Large intestine (tissue), 3 donors: ENCODE data around the gene CCND1. TPM values are rescaled to one million over a fixed set of nuclear protein-coding genes. Genes with fewer than 3 reads are reported as not detected.

Source experiments
- DNase-seq, 2 donors: peaks; one replicate each; pipeline versions ENCODE4 v3.0.0 to v3.0.0-alpha.2; 2013
- H3K27ac ChIP-seq: one replicate; pipeline ENCODE4 v1.5.1; 2013; ENCODE audit warnings: low read length
- H3K27me3 ChIP-seq: 2 replicates; pipeline ENCODE4 v1.6.1; 2013; ENCODE audit warnings: low read length; ENCODE audit not compliant: control insufficient read depth, insufficient read depth
- H3K36me3 ChIP-seq: 2 replicates; pipeline ENCODE4 v1.6.1; 2013; ENCODE audit warnings: low read length; ENCODE audit not compliant: control insufficient read depth, insufficient read depth
- H3K4me1 ChIP-seq: one replicate; pipeline ENCODE4 v1.6.1; 2013; ENCODE audit warnings: low read length; ENCODE audit not compliant: control insufficient read depth, insufficient read depth
- H3K4me3 ChIP-seq: one replicate; pipeline ENCODE4 v1.5.1; 2013; ENCODE audit warnings: low read length
- H3K9me3 ChIP-seq: one replicate; pipeline ENCODE4 v1.6.1; 2013; ENCODE audit warnings: mild to moderate bottlenecking, low read depth, low read length, moderate library complexity; ENCODE audit not compliant: control insufficient read depth
- WGBS: methylation state at CpG from one replicate; pipeline ENCODE4 v1.1.5; 2013; ENCODE audit warnings: low lambda C conversion rate; ENCODE audit not compliant: insufficient coverage; 5-methylcytosine and 5-hydroxymethylcytosine counted together
- polyA plus RNA-seq: library from polyadenylated mRNA; unstranded; fragments of 120-200 nt; gene quantifications from one replicate; pipeline ENCODE4 v1.2.1, GENCODE V29; 2013

Gene CCND1
- polyA plus RNA-seq, 1 donor: 74.0 TPM

GRCh38 chr11:69634069-69634468 lies 6.9 kb upstream of the CCND1 start:
- no peak for DNase-seq
- no CpG with 5 or more reads among the region's 6 CpGs for WGBS
- Histone ChIP-seq H3K27me3 (peaks cover 24% of the 10 kb centered on the region), H3K36me3 (no peaks in the 10 kb centered on the region), H3K9me3 (peaks cover 8% of the 10 kb centered on the region), H3K27ac (no peak overlapping the region), H3K4me3 (no peak overlapping the region), H3K4me1 (peaks cover 32% of the 10 kb centered on the region)

GRCh38 chr11:69634590-69634989 lies 6.4 kb upstream of the CCND1 start:
- H3K27me3 ChIP-seq: peaks cover 27% of the 10 kb centered on the region
- WGBS: no CpG with 5 or more reads among the region's 7 CpGs

GRCh38 chr11:69635195-69635594 lies 5.8 kb upstream of the CCND1 start:
- Histone ChIP-seq H3K4me1 (peaks cover 36% of the 10 kb centered on the region), H3K27ac (no peak overlapping the region), H3K4me3 (no peak overlapping the region), H3K27me3 (peaks cover 32% of the 10 kb centered on the region), H3K9me3 (peaks cover 8% of the 10 kb centered on the region), H3K36me3 (no peaks in the 10 kb centered on the region)
- 96% methylated on average over 4 of the region's 6 CpGs for WGBS
- no peak for DNase-seq

More at GRCh38 chr11:69634590-69634989, 6.4 kb upstream of the CCND1 start:
- no peak for DNase-seq
- Histone ChIP-seq H3K36me3 (no peaks in the 10 kb centered on the region), H3K4me3 (no peak overlapping the region), H3K4me1 (peaks cover 32% of the 10 kb centered on the region), H3K27ac (no peak overlapping the region), H3K9me3 (peaks cover 8% of the 10 kb centered on the region)

GRCh38 chr11:69635804-69636511 lies 5.0 kb upstream of the CCND1 start:
- DNase-seq: peak in 1 of 2 donors; percentile 22
- peaks cover 31% of the 10 kb centered on the region for H3K4me1 ChIP-seq
- H3K9me3 ChIP-seq: peaks cover 8% of the 10 kb centered on the region
- H3K27me3 ChIP-seq: peaks cover 37% of the 10 kb centered on the region
- H3K4me3 ChIP-seq: peak overlapping the region; percentile 23
- H3K36me3 ChIP-seq: no peaks in the 10 kb centered on the region
- WGBS: no CpG with 5 or more reads among the region's 17 CpGs
- no peak overlapping the region for H3K27ac ChIP-seq

GRCh38 chr11:69636512-69637197 lies 4.3 kb upstream of the CCND1 start:
- Histone ChIP-seq H3K36me3 (no peaks in the 10 kb centered on the region), H3K27ac (no peak overlapping the region), H3K4me3 (peak overlapping the region; percentile 42), H3K27me3 (peaks cover 43% of the 10 kb centered on the region), H3K9me3 (peaks cover 12% of the 10 kb centered on the region), H3K4me1 (peaks cover 31% of the 10 kb centered on the region)
- WGBS: no CpG with 5 or more reads among the region's 63 CpGs
- peak in 1 of 2 donors; percentile 85 for DNase-seq

- peak in 1 of 2 donors; percentile 60 for DNase-seq
- H3K36me3 ChIP-seq: no peaks in the 10 kb centered on the region
- peaks cover 31% of the 10 kb centered on the region for H3K4me1 ChIP-seq
- peaks cover 47% of the 10 kb centered on the region for H3K27me3 ChIP-seq
- peak overlapping the region; percentile 42 for H3K4me3 ChIP-seq
- WGBS: 20% methylated on average over 2 of the region's 67 CpGs
- no peak overlapping the region for H3K27ac ChIP-seq
- H3K9me3 ChIP-seq: peaks cover 12% of the 10 kb centered on the region
Observed at GRCh38 chr11:69637198-69637940, 3.6 kb upstream of the CCND1 start.

GRCh38 chr11:69637941-69638871 lies 2.8 kb upstream of the CCND1 start:
- no CpG with 5 or more reads among the region's 78 CpGs for WGBS
- Histone ChIP-seq H3K4me3 (peak overlapping the region; percentile 42), H3K27me3 (peaks cover 47% of the 10 kb centered on the region), H3K9me3 (peaks cover 12% of the 10 kb centered on the region), H3K36me3 (no peaks in the 10 kb centered on the region), H3K4me1 (peaks cover 31% of the 10 kb centered on the region), H3K27ac (peak overlapping the region; percentile 80)
- peak; percentile 68 to 86 for DNase-seq

- Histone ChIP-seq H3K9me3 (peaks cover 12% of the 10 kb centered on the region), H3K4me3 (peak overlapping the region; percentile 42), H3K27ac (peak overlapping the region; percentile 80), H3K27me3 (peaks cover 47% of the 10 kb centered on the region), H3K4me1 (peaks cover 39% of the 10 kb centered on the region), H3K36me3 (peaks cover 5% of the 10 kb centered on the region)
- DNase-seq: peak; percentile 95 to 98
- no CpG with 5 or more reads among the region's 64 CpGs for WGBS
Observed at GRCh38 chr11:69638941-69639681, 1.8 kb upstream of the CCND1 start.

- H3K4me3 ChIP-seq: peak overlapping the region; percentile 96
- H3K36me3 ChIP-seq: peaks cover 10% of the 10 kb centered on the region
- WGBS: 7% methylated on average over 3 of the region's 9 CpGs
- peaks cover 47% of the 10 kb centered on the region for H3K27me3 ChIP-seq
- H3K9me3 ChIP-seq: peaks cover 12% of the 10 kb centered on the region
- no peak for DNase-seq
- peaks cover 46% of the 10 kb centered on the region for H3K4me1 ChIP-seq
- no peak overlapping the region for H3K27ac ChIP-seq
Observed at GRCh38 chr11:69639831-69640230, 1.1 kb upstream of the CCND1 start.
